Stimulated activated CD8-positive, alpha-beta memory T cell treated with anti-CD3 and anti-CD28 coated beads, Interleukin-7, amount 100 ng/mL, for 48 hours (primary cell): ENCODE data around the gene NF1.
"Not testable (repeated sequence)": the region's sequence is repeated elsewhere in the genome, so short reads cannot be mapped to it uniquely, and the experiment has no call there.

ENCODE experiments used
- DNase-seq, 2 donors: peaks; one replicate each; pipeline ENCODE4 v3.0.0-alpha.2; 2020; ENCODE audit warnings: low read depth in 1 of 2; ENCODE audit errors: extremely low read depth in 1 of 2

NF1 gene

DNA sequence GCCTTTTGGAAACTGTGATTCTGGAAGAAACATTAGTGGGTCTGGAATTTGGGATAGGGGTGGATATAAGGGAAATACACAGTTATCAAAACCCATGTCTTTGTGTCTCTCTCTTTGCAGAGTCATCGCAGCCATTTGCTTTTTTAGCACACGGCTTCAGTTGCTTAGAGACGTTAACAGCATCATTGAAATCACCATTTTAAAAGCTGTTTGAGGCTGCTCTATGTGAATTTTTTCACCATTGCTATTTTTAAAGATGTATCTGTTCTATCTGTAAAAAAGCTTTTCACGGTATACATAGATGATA is 155.0 kb downstream of the NF1 start:
- DNase-seq, result no peak

GRCh38 chr17:31250229-31250628 is 155.5 kb downstream of the NF1 start:
- DNase-seq, result no peak

DNA sequence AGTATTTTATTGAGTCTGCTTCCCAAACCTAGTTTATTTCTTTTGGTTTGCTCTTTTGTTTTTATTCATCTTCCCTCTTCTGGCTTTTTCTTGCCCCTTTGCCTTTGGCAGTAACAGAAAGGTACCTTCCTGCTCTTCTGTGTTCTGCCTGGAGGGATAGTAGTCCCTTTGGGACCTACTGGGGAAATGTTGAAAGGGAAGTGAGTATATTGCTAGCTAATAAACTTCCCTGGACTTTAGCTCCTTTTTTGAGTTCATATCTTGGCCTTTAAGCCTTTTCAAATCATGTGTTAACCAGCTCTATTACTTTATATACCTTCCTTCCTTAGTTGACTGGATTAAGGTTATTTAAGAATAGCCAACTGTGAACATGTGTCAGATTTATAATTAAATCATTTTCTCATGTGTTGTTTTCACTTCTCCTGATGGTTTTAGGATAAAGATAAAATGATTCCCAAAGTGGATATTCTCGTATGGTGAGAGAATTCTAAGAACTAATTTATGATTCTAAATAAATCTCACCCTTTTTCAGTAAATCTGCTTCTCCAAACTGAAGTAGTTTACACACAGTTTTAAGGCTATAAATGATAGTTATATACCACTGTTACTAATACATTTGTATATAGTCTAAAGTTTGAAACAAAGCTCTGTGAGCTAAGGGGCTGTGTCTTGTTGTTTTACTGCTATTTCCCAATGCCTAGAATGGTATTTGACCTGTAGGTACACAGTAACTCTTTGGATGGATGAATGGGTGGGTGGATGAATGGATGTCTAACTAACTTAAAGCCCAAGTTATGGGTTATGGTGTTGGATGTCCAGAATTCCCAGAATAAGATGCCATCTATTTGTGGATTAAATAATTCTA is 156.6 kb downstream of the NF1 start:
- DNase-seq, result no peak

DNA sequence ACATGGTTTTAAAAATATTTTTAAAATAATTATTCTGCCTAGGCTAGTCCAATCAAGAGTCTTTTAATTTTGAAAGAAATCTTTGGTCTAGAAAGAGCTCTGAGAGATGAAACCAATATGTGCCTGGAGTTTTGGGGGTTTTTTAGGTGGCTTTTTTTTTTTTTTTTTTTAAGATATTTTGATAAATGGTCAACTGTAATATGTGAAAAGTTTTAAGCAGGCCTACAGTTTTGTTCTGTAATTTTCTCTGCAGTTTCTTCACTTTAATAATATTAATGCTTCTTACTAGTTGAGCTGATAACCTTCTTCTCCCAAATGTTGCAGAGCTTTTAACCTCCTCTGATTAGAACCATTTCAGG is 157.2 kb downstream of the NF1 start:
- no peak for DNase-seq

- DNase-seq, result no peak
Observed at GRCh38 chr17:31252741-31253140, 158.0 kb downstream of the NF1 start.

GRCh38 chr17:31254654-31255053 is 159.9 kb downstream of the NF1 start:
- DNase-seq, result no peak

- no peak for DNase-seq
Observed at GRCh38 chr17:31256936-31257335, 162.2 kb downstream of the NF1 start.

DNA sequence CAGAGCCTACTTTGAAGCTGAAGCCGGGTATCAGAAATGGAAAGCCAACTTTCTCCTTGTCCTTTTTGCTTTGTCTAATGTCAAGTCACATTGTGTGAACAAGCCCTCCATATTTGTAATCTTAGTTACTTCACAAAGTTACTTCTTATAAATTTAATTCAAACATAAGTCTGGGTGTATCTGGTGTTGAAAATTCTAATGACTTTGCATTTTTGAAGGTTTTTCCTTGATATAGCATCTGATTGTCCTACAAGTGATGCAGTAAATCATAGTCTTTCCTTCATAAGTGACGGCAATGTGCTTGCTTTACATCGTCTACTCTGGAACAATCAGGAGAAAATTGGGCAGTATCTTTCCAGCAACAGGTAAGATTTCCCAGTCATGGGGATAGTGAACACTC is 165.4 kb downstream of the NF1 start:
- DNase-seq, result no peak

- DNase-seq, result no peak
Observed at GRCh38 chr17:31261601-31262000, 166.8 kb downstream of the NF1 start.

DNA sequence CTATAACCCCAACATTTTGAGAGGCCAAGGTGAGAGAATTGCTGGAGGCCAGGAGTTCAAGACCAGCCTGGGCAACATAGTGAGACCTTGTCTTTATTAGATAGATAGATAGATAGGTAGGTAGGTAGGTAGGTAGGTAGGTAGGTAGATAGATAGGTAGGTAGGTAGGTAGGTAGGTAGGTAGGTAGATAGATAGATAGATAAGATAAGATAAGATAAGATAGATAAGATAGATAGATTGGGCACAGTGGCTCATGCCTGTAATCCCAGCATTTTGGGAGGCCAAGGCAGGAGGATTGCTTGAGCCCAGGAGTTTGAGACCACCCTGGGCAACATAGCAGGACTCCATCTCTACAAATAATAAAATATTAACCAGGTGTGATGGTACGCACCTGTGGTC is 168.1 kb downstream of the NF1 start:
- DNase-seq, result not testable (repeated sequence)

DNA sequence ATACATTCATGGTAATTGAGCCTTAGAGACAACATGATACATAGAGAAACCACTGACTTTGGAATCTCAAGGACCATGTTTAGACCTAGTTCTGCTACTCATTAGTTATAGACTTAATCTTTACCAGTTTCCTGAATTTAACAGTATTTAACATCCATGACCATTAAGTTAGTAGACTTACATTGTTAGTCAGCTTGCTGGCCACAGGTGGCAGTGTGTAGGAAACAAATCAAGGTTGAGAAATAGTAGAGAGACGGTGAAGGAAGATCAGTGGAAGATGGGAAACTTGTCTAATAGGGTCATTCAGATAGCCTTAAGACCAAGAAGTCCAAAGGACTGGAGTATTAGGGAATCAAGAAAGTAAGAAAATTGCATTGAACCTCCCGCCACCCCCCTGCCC is 171.3 kb downstream of the NF1 start:
- no peak for DNase-seq

- DNase-seq, result no peak
Observed at GRCh38 chr17:31269036-31269577, 174.3 kb downstream of the NF1 start.

DNA sequence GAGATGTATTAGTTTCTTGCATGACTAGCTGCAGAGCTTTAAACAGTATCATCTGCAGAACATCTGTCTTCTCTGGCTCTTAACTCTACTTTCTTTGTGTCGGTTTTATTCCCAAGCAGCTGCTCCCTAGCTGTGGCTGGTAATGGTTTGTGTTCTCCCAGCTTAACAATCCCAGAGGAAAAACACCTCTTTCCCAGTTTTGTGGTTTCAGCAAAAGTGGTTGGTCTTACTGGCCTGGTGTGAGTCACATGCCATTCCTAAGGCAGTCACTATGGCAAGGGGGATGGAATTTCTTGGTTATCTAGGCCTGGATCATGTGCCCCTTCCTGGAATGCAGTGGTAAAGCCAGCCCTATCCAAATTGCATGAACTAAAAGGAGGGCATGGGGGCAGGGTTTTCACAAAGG is 174.8 kb downstream of the NF1 start:
- no peak for DNase-seq

DNA sequence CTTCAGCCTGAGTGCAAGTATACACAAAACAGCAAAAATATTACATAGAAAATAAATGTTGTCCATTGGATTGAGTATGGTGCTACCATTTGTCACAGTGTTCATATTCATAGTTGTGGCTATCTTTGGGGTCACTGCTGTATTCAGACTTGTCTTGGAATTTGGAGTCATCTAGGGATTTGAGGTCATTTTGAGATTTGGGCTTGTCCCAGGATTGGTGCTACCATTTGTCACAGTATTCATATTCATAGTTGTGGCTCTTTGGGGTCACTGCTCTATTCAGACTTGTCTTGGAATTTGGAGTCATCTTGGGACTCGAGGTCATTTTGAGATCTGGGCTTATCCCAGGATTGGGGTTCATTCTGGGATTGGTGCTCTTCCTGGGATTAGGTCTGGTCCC is 177.5 kb downstream of the NF1 start:
- DNase-seq, result no peak

DNA sequence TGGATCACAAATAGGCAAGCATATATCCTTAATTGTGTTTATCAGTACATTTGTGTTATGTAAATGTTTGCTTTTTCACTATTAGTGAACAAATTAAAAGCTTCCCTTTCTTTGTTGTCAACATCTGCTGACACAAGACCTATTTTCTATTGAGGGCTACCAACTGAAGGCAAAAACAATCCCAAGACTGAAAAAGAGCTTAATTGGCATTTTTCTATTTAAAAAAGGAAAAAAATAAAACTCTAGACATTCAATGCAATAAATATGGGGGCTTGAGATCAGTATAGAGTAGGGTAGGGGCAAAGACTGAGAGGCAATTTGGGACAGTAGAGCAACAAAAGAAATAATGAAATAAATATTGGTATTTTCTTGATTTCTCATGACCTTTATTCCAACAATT is 178.0 kb downstream of the NF1 start:
- DNase-seq, result no peak

GRCh38 chr17:31273516-31273915 is 178.7 kb downstream of the NF1 start:
- DNase-seq, result no peak

- DNase-seq, result no peak
Observed at GRCh38 chr17:31274252-31274651, 179.5 kb downstream of the NF1 start.

- DNase-seq, result no peak
Observed at GRCh38 chr17:31275116-31275515, 180.3 kb downstream of the NF1 start.

DNA sequence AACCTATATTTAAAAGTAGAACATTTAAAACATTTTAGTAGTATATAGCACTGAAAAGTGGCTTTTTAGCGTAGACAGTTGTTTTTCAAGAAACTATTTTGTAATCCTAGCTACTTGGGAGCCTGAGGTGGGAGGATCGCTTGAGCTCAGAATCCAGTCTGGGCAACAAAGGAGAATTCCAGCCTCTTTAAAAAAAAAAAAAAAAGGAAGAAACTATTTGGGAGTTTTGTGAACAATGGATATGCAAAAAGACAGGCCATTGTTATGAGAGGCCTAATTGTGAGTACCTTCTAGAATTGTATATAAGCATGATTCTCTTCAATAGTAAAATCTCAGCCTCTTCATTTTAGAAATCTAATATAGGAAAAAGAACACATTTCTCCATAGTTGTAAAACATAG is 184.6 kb downstream of the NF1 start:
- no peak for DNase-seq

- DNase-seq, result no peak
Observed at GRCh38 chr17:31281061-31281460, 186.3 kb downstream of the NF1 start.

- no peak for DNase-seq
Observed at GRCh38 chr17:31283841-31284240, 189.1 kb downstream of the NF1 start.

DNA sequence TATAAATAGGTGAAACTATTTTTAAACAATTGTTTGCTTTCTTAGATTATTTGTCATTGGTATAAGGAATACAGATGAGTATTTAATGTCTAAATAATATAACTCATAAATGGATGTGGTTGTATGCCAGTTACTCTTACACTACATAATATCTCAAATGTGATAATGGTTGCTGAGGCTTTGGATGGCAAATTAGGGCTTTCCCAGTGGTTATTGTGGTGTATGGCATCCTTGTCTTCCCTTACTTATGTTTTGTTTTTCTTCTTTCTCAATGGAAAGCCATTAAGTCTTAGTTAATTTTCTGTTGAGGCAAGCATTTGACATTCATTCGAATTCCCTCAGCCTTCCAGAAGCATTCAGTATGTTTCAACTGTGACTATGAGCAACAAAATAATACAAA is 191.8 kb downstream of the NF1 start:
- DNase-seq, result no peak

DNA sequence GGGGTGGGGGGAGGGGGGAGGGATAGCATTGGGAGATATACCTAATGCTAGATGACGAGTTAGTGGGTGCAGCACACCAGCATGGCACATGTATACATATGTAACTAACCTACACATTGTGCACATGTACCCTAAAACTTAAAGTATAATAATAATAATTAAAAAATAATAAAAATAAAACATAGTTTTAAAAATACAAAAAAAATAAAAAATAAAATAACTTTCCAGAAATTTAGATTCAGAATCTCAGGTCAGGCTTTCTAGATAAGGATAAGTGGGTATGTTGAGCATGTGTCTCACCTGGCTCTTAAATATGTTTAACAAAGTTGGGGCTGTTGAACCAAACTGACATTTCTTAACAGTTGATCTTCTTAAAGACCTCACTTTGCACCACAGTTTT is 193.2 kb downstream of the NF1 start:
- not testable (repeated sequence) for DNase-seq
